Kidney (tissue), 14 donors: ENCODE measurements around the gene N4BP2L2. TPM values are rescaled to one million over a fixed set of nuclear protein-coding genes. Genes with fewer than 3 reads are reported as not detected.

Experiments used
- DNase-seq, 5 donors: peaks; one replicate each; pipeline ENCODE4 v3.0.0-alpha.2; 2013 to 2020
- FAIRE-seq: peaks from 2 replicates; lab custom pipeline; 2012; peaks lifted over from hg19 to GRCh38; lab: Jason Lieb, UNC
- H3K27ac ChIP-seq, 2 donors: one replicate each; pipeline ENCODE4 v1.7.0; 2013; ENCODE audit warnings: low read depth in 2 of 2, low read length in 2 of 2, inconsistent platforms in 1 of 2
- H3K27me3 ChIP-seq: one replicate; pipeline ENCODE4 v1.7.1; 2013; ENCODE audit warnings: low read length, inconsistent platforms; ENCODE audit not compliant: control insufficient read depth, insufficient read depth
- H3K36me3 ChIP-seq, 3 donors: one replicate each; pipeline versions ENCODE4 v1.7.0 to v1.7.1; 2013; ENCODE audit warnings: low read length in 3 of 3, control low read depth in 1 of 3, inconsistent platforms in 1 of 3; ENCODE audit not compliant: insufficient read depth in 3 of 3, control insufficient read depth in 2 of 3
- H3K4me1 ChIP-seq, 3 donors: one replicate each; pipeline versions ENCODE4 v1.7.0 to v1.7.1; 2013; ENCODE audit warnings: low read length in 3 of 3, inconsistent platforms in 1 of 3, low read depth in 1 of 3; ENCODE audit not compliant: control insufficient read depth in 2 of 3, insufficient read depth in 2 of 3
- H3K4me3 ChIP-seq, 3 donors: one replicate each; pipeline versions ENCODE4 v1.7.0 to v1.8.1; 2013; ENCODE audit warnings: low read length in 3 of 3, control low read depth in 1 of 3, inconsistent platforms in 1 of 3
- H3K9ac ChIP-seq, 3 donors: one replicate each; pipeline versions ENCODE4 v1.7.0 to v1.7.1; 2013; ENCODE audit warnings: low read length in 3 of 3, control low read depth in 1 of 3, inconsistent platforms in 1 of 3
- H3K9me3 ChIP-seq, 3 donors: one replicate each; pipeline versions ENCODE4 v1.7.0 to v1.7.1; 2013; ENCODE audit warnings: low read length in 3 of 3, control low read depth in 1 of 3, inconsistent platforms in 1 of 3; ENCODE audit not compliant: control insufficient read depth in 2 of 3, insufficient read depth in 1 of 3
- intact Hi-C: fragments of 100-400 bp; cut with DNase I; formaldehyde crosslinking; loops from one replicate; pipeline ENCODE4 v1.11.1; 2022
- polyA plus RNA-seq: library from polyadenylated mRNA; stranded (reverse); fragments of 350-450 nt; fragmentation: Illumina TruSeq; extraction: RNeasy Lipid Tissue Mini Kit (QIAGEN cat#74804); gene quantifications from one replicate; pipeline ENCODE4 v1.2.3, GENCODE V29; 2014; ENCODE audit warnings: low read depth, low replicate concordance; ENCODE audit not compliant: insufficient read depth
- total RNA-seq: library from RNA; stranded (reverse); fragmentation: NEBNext Ultra II Directional; extraction: Animal tissue kit (Norgen Biotek cat#: 25700); gene quantifications from one replicate; pipeline ENCODE4 v1.2.1, GENCODE V29; 2021
- TF ChIP-seq, protein P1 (sequence below): IDR thresholded peaks from 3 replicates; pipeline ENCODE4 v1.5.1; 2012; ENCODE audit warnings: mild to moderate bottlenecking, moderate library complexity, borderline replicate concordance; ENCODE audit not compliant: insufficient read depth; ENCODE audit errors: extremely low read depth
- donor health status: control.
- donor health status: control.
- donor health status: control.
- donor health status: control.
- donor health status: control.
- donor health status: DM: yes; HTN: yes; CAD: no.
- donor health status: Normal renal cell carcinoma (clear cell type).

N4BP2L2 gene
- total and polyA plus RNA-seq, 2 donors from 2014 or later = 71.3 to 165 TPM

DNA sequence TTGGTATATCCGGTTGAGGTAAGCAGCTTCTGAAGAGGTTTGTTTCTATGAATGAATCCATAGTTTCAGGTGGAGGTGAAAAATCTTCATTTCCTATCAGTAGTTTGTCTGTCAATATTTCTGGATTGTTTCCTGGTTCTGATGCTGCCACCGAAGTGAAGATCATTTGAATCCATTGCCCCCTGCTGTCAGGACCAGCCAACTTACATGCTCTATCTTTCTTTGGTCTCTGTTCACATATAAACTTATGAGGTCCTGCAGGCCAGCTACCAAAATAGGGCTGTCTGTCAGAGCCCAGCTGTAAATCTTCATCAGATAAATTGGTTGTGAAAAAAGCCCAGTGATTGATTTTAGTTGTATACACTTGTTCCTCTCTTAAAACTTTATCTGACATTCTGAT lies 95.5 kb downstream of the N4BP2L2 start:
- Histone ChIP-seq H3K36me3 (peaks cover 0 to 3% (median 3%) of the 10 kb centered on the region in 3 donors), H3K9me3 (no peaks in the 10 kb centered on the region), H3K27ac (no peak overlapping the region), H3K4me3 (no peak overlapping the region), H3K9ac (no peak overlapping the region), H3K4me1 (no peaks in the 10 kb centered on the region), H3K27me3 (no peaks in the 10 kb centered on the region)
- TF ChIP-seq, protein P1, sequence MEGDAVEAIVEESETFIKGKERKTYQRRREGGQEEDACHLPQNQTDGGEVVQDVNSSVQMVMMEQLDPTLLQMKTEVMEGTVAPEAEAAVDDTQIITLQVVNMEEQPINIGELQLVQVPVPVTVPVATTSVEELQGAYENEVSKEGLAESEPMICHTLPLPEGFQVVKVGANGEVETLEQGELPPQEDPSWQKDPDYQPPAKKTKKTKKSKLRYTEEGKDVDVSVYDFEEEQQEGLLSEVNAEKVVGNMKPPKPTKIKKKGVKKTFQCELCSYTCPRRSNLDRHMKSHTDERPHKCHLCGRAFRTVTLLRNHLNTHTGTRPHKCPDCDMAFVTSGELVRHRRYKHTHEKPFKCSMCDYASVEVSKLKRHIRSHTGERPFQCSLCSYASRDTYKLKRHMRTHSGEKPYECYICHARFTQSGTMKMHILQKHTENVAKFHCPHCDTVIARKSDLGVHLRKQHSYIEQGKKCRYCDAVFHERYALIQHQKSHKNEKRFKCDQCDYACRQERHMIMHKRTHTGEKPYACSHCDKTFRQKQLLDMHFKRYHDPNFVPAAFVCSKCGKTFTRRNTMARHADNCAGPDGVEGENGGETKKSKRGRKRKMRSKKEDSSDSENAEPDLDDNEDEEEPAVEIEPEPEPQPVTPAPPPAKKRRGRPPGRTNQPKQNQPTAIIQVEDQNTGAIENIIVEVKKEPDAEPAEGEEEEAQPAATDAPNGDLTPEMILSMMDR = peak; percentile 10
- intact Hi-C loops = no loop called here
- no peak for FAIRE-seq
- no peak for DNase-seq

GRCh38 chr13:32438871-32439270 lies 99.7 kb downstream of the N4BP2L2 start:
- peaks cover 0 to 16% (median 3%) of the 10 kb centered on the region in 3 donors for H3K36me3 ChIP-seq
- TF ChIP-seq, protein P1 = no peak
- FAIRE-seq (no peak), DNase-seq (no peak)
- H3K9ac ChIP-seq = no peak overlapping the region
- H3K27ac ChIP-seq = no peak overlapping the region
- H3K27me3 ChIP-seq = no peaks in the 10 kb centered on the region
- H3K4me3 ChIP-seq = no peak overlapping the region
- H3K4me1 ChIP-seq = no peaks in the 10 kb centered on the region
- no peaks in the 10 kb centered on the region for H3K9me3 ChIP-seq
- intact Hi-C loops = no loop called here

- Histone ChIP-seq H3K4me3 (no peak overlapping the region), H3K4me1 (peaks cover 0 to 5% (median 0%) of the 10 kb centered on the region in 3 donors), H3K36me3 (peaks cover 0 to 11% (median 3%) of the 10 kb centered on the region in 3 donors), H3K27me3 (no peaks in the 10 kb centered on the region), H3K9ac (no peak overlapping the region), H3K27ac (no peak overlapping the region), H3K9me3 (no peaks in the 10 kb centered on the region)
- FAIRE-seq = no peak
- no peak for DNase-seq
- intact Hi-C loops = no loop called here
- TF ChIP-seq, protein P1 = no peak
Measured at GRCh38 chr13:32432856-32433255, 105.7 kb downstream of the N4BP2L2 start.

- no peak overlapping the region for H3K27ac ChIP-seq
- no peaks in the 10 kb centered on the region for H3K27me3 ChIP-seq
- TF ChIP-seq, protein P1 = no peak
- H3K4me3 ChIP-seq = no peak overlapping the region
- no peak overlapping the region for H3K9ac ChIP-seq
- H3K9me3 ChIP-seq = no peaks in the 10 kb centered on the region
- DNase-seq (no peak), FAIRE-seq (no peak)
- peaks cover 0 to 6% (median 2%) of the 10 kb centered on the region in 3 donors for H3K4me1 ChIP-seq
- peaks cover 0 to 11% (median 3%) of the 10 kb centered on the region in 3 donors for H3K36me3 ChIP-seq
- intact Hi-C loops = no loop called here
Measured at GRCh38 chr13:32431361-32431760, 107.2 kb downstream of the N4BP2L2 start.
